Neural cell (in vitro differentiated cells): ENCODE results near the gene DDX18.

ENCODE experiments used
- CTCF ChIP-seq: fragments of 450-650 bp; IDR thresholded peaks from 2 replicates; pipeline ENCODE4 v1.5.1; 2014; ENCODE audit warnings: antibody characterized with exemption, mild to moderate bottlenecking, moderate library complexity; ENCODE audit not compliant: poor library complexity, severe bottlenecking
- SMC3 ChIP-seq: fragments of 450-650 bp; conservative IDR thresholded peaks from 2 replicates; pipeline ENCODE4 v1.6.1; 2014; ENCODE audit warnings: antibody characterized with exemption, mild to moderate bottlenecking, moderate library complexity; ENCODE audit not compliant: poor library complexity

DNA sequence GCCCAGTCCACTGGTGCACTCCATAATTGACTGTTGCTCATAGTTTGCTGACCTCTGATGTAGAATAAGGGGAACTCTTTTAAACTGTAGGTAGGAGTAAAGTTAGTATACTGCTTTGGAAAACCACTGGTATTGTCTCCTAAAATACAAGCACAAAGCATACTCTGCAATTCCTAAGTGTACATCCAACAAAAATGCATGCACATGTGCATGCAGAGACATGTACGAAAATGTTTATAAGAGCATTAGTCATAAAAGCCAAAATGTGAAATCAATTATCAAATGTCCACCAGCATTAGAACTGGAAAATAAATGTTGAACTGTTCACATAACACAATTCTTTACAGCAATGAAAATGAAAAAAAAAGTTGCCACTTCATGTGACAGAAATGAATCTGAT lies 39.8 kb upstream of the DDX18 start:
- TF ChIP-seq CTCF (no peak), SMC3 (no peak)
